GM12878 (cell line): ENCODE measurements around the gene STON2. TPM values are rescaled to one million over a fixed set of nuclear protein-coding genes. Genes with fewer than 3 reads are reported as not detected.

Source experiments
- ATAC-seq: fragments of 200-7000 bp; cut with Tn5 transposase; 3 replicates; pipeline ENCODE4 v1.9.1; 2020; ENCODE audit warnings: mild to moderate bottlenecking, moderate library complexity
- BruUV-seq: library from RNA; stranded (reverse); fragments of 400-500 nt; replicated peaks from 2 replicates; lab custom pipeline; 2021; lab: Mats Ljungman, UMichigan
- CTCF ChIA-PET: fragments of 300-600 bp; sonication (Branson Sonifier 250); formaldehyde crosslinking; extraction: SDS; loops from one replicate; lab custom pipeline; 2021; ENCODE audit warnings: inconsistent platforms; lab: Yijun Ruan, JAX
- POLR2A ChIA-PET: fragments of 350-600 bp; formaldehyde crosslinking; extraction: SDS; loops from one replicate; lab custom pipeline; 2021; ENCODE audit warnings: inconsistent platforms; lab: Charles Lee
- RAD21 ChIA-PET: fragments of 300-600 bp; sonication (Branson Sonifier 250); formaldehyde crosslinking; loops from one replicate; lab custom pipeline; 2023; ENCODE audit warnings: antibody characterized with exemption; ENCODE audit not compliant: unreplicated experiment; lab: Charles Lee
- SMC1A ChIA-PET: fragments of 300-600 bp; sonication (Branson Sonifier 250); formaldehyde crosslinking; loops from one replicate; lab custom pipeline; 2023; ENCODE audit not compliant: unreplicated experiment, uncharacterized antibody; lab: Charles Lee
- DNase-seq: peaks from one replicate; pipeline ENCODE4 v3.0.0-alpha.2; 2011; ENCODE audit warnings: low read depth, low spot score
- FAIRE-seq: peaks from 3 replicates; lab custom pipeline; 2011; peaks lifted over from hg19 to GRCh38; lab: Jason Lieb, UNC
- H2AFZ ChIP-seq: 2 replicates; pipeline ENCODE4 v1.6.0; 2011; ENCODE audit warnings: low read depth, low read length, control low read depth; ENCODE audit not compliant: control insufficient read depth
- H3K27ac ChIP-seq: 2 replicates; pipeline ENCODE4 v1.5.1; 2011; ENCODE audit warnings: control low read depth; ENCODE audit not compliant: control insufficient read depth, insufficient read depth
- H3K27me3 ChIP-seq, 2 experiments: replicated peaks in 1 of 2; 2 replicates each; pipeline versions ENCODE4 v1.6.0 to v1.6.1; 2011; ENCODE audit warnings: low read length in 1 of 2; ENCODE audit not compliant: control insufficient read depth in 2 of 2, insufficient read depth in 2 of 2
- H3K36me3 ChIP-seq, 2 experiments: 2 replicates each; pipeline ENCODE4 v1.5.1; 2011; ENCODE audit warnings: low read length in 1 of 2; ENCODE audit not compliant: control insufficient read depth in 2 of 2, insufficient read depth in 2 of 2
- H3K4me1 ChIP-seq: 2 replicates; pipeline ENCODE4 v1.6.1; 2011; ENCODE audit warnings: mild to moderate bottlenecking, low read length, moderate library complexity, mixed read lengths; ENCODE audit not compliant: control insufficient read depth, insufficient read depth
- H3K4me2 ChIP-seq: 2 replicates; pipeline ENCODE4 v1.6.0; 2011; ENCODE audit warnings: control low read depth; ENCODE audit not compliant: control insufficient read depth, insufficient read depth
- H3K4me3 ChIP-seq: fragments of 200-600 bp; sonication (generic); 2 replicates; pipeline ENCODE4 v1.5.1; 2016
- H3K79me2 ChIP-seq: 2 replicates; pipeline ENCODE4 v1.6.0; 2011; ENCODE audit warnings: low read length; ENCODE audit not compliant: control insufficient read depth, insufficient read depth
- H3K9ac ChIP-seq: 2 replicates; pipeline ENCODE4 v1.8.0; 2011; ENCODE audit warnings: low read length, control low read depth, mixed read lengths; ENCODE audit not compliant: control insufficient read depth, insufficient read depth
- H3K9me3 ChIP-seq: replicated peaks from 3 replicates; pipeline ENCODE4 v1.5.1; 2011; ENCODE audit warnings: mild to moderate bottlenecking, low read length; ENCODE audit not compliant: control insufficient read depth, insufficient read depth
- H4K20me1 ChIP-seq: 2 replicates; pipeline ENCODE4 v1.6.0; 2011; ENCODE audit not compliant: control insufficient read depth, insufficient read depth
- EZH2 ChIP-seq: IDR thresholded peaks from 2 replicates; pipeline ENCODE4 v1.6.1; 2012; ENCODE audit warnings: low read depth, mild to moderate bottlenecking, control low read depth, inconsistent platforms, low read length, borderline replicate concordance; ENCODE audit not compliant: control insufficient read depth
- IKZF1 ChIP-seq: fragments of 450-650 bp; conservative IDR thresholded peaks from 2 replicates; pipeline ENCODE4 v1.6.1; 2017; ENCODE audit warnings: antibody characterized with exemption, mild to moderate bottlenecking
- REST ChIP-seq: IDR thresholded peaks from 2 replicates; pipeline ENCODE4 v1.6.1; 2012; ENCODE audit warnings: mild to moderate bottlenecking, low read depth, low read length
- RUNX3 ChIP-seq: IDR thresholded peaks from 2 replicates; pipeline ENCODE4 v1.6.1; 2012; ENCODE audit warnings: low read length, inconsistent platforms
- WRNIP1 ChIP-seq: IDR thresholded peaks from 2 replicates; pipeline ENCODE4 v1.6.1; 2011; ENCODE audit warnings: low read depth, low read length, improper control_type of control experiment, borderline replicate concordance
- WGBS: methylation state at CpG from one replicate; pipeline ENCODE4 v1.1.6; 2016; ENCODE audit warnings: low lambda C conversion rate; ENCODE audit not compliant: insufficient replicate concordance, insufficient coverage; ENCODE audit errors: missing lambda C conversion rate; 5-methylcytosine and 5-hydroxymethylcytosine counted together
- in situ Hi-C: fragments of 300-500 bp; cut with MboI; formaldehyde crosslinking; loops from 9 replicates; pipeline ENCODE4 v1.14.3; 2018; ENCODE audit warnings: mixed read lengths
- intact Hi-C: fragments of 100-400 bp; cut with micrococcal nuclease; formaldehyde crosslinking; loops from one replicate; pipeline ENCODE4 v1.14.2; 2022; ENCODE audit not compliant: unreplicated experiment
- polyA plus RNA-seq, 11 experiments: library from polyadenylated mRNA; depleted of rRNA in 4 of 11; unstranded in 6 of 11; stranded (reverse) in 5 of 11; fragments of >200 nt; fragmentation: Nextera tagmentation in 4 of 11; fragmentation: Illumina TruSeq in 1 of 11; extraction: Ambion mirVana in 4 of 11; extraction: Trizol in 1 of 11; gene quantifications; 1 replicate in 1 of 11; 2 replicates in 10 of 11; pipeline versions ENCODE4 v1.2.1 to v1.2.3, GENCODE V29; 2011 to 2016; ENCODE audit warnings: inconsistent platforms in 2 of 11, missing spikeins in 2 of 11, low read depth in 1 of 11
- total RNA-seq, 4 experiments: library from RNA; depleted of rRNA in 3 of 4; stranded (reverse); fragments of >200 nt in 3 of 4; fragmentation: Illumina TruSeq in 1 of 4; extraction: Trizol in 1 of 4; gene quantifications; 2 replicates each; pipeline versions ENCODE4 v1.2.1 to v1.2.3, GENCODE V29; 2013 to 2021

Gene STON2
- total and polyA plus RNA-seq, 10 of the 15 experiments (the other 5 are each of a cell fraction or from before 2014, with no cell fraction given): 0.03 to 0.13 (median 0.03) TPM; not detected in 7

GRCh38 chr14:81353691-81354323 lies 46.3 kb downstream of the STON2 start:
- Histone ChIP-seq H3K4me1 (no peaks in the 10 kb centered on the region), H4K20me1 (no peaks in the 10 kb centered on the region), H3K27ac (no peak overlapping the region), H3K9me3 (no peaks in the 10 kb centered on the region; the same call in 2 of the 3 replicates), H3K27me3 (no peaks in the 10 kb centered on the region), H3K36me3 (no peaks in the 10 kb centered on the region), H3K4me3 (no peak overlapping the region), H3K79me2 (no peaks in the 10 kb centered on the region), H2AFZ (no peak overlapping the region), H3K9ac (no peak overlapping the region), H3K4me2 (no peak overlapping the region)
- BruUV-seq: no TSS peak
- in situ Hi-C loops (no loop called here), intact Hi-C loops (no loop called here)
- WGBS: 6% methylated on average over 5 of the region's 5 CpGs
- ChIA-PET SMC1A (no interaction called here), CTCF (no interaction called here), RAD21 (interaction anchor here (1.2 kb wide), 1 partner anchor 29 kb away, joined by 3 read pairs; no protein-coding TSS in a partner anchor), POLR2A (no interaction called here)
- TF ChIP-seq EZH2 (no peak), RUNX3 (no peak), REST (no peak), IKZF1 (no peak), WRNIP1 (no peak)
- no peak for FAIRE-seq
- no peak for ATAC-seq
- no peak for DNase-seq
